ENCODE measurements around the gene RAB5A.

DNA sequence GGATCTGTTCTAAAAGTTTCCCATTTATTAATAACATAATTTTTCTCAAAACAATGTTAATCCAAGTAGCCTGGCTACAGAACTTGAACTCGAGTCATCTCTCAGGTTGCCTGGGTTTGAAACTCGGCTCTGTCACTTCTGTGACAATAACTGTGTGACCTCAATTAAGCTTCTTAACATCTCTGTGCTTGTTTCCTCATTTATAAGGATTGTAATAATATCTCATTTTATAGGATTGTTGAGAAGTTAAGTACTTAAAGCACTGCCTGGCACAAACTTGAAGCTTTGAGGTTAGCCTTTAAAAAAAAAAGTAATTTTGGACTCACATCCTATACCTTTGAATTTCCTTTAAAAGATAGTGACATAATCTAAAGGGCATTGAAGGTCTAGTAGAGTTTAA is 3.4 kb downstream of the RAB5A start:
- TF ChIP-seq CTCF (IDR thresholded peaks at IDR 0.05; ENCODE audit: insufficient read depth, low read length) (no peak), POLR2AphosphoS5 (IDR thresholded peaks at IDR 0.05; ENCODE audit: low read depth) (no peak), SPI1 (IDR thresholded peaks at IDR 0.05; ENCODE audit: borderline replicate concordance, low read depth) (no peak)
